Muscle of arm (tissue), 12 donors: ENCODE results near the gene SLAMF8. TPM values are rescaled to one million over a fixed set of nuclear protein-coding genes. Genes with fewer than 3 reads are reported as not detected.
A peak's percentile ranks its signal among the peaks of the same experiment; 100 is the strongest.

ENCODE experiments used
- DNase-seq: peaks from one replicate; pipeline ENCODE4 v3.0.0-alpha.2; 2013
- polyA plus RNA-seq, 12 donors: library from polyadenylated mRNA; unstranded; fragments of 120-200 nt; gene quantifications; one replicate each; pipeline ENCODE4 v1.2.1, GENCODE V29; 2013; ENCODE audit not compliant: insufficient read length in 12 of 12

SLAMF8 gene
- polyA plus RNA-seq, 12 donors: 0.05 to 2.0 (median 0.42) TPM; not detected in 4

DNA sequence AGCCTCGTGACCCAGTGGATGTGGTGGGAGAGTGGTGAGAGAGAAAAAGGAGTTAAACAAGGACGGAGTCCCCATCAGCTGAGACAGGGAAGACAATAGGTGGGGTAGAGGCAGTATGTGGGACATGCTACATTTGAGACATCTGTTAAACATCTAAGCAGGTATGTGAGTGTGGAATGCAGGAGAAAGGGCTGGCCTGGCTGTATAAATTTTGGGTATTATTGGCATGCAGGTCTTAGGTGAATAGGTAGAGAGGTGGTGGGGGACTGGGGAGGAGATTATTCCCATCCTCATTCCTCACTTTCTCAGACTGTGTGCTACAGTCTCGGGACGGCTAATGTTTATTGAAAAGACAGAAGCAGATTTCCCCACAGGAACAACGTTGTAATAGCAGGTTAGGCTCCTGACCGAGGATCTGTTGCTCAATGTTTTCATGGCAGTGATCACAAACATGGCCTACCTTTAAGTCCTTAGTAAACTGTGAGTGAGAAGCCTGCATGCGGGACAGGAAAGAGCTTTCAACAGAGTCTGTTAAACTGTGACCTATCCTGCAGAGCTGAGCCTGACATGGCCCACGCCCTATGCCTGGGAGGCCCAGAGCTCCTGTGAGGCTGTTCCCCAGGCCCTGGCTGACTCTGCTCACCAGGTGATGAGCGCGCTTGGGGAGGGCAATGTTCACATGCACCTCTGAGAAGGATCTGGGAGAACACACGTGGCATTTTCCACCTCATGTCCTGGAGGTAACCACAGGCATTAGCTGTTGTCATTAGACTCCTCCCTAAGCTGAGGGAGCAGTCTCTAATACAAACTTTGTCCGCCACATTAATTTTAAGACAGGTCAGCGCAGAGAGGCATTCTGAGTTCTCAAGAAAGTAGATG is 19.3 kb downstream of the SLAMF8 start:
- no peak for DNase-seq

DNA sequence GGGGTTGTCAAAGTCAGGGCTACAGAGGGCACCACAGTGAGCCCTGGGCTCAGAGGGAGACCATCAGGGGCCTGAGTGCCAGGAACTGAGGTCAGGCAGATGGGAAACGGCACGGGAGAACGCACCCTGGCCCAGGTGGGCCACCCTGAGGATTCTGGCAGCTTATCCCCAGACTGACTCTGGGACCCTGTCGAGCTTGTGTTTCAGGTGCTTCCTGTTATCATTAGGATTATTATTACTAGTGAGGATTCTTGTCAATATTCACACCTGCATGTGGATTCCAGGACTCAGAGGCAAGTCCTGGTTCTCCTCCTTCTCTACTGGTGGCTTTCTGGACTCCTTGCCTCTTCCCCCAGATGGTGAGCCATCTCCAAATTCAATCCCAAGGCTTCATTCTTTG is 20.6 kb downstream of the SLAMF8 start:
- no peak for DNase-seq

DNA sequence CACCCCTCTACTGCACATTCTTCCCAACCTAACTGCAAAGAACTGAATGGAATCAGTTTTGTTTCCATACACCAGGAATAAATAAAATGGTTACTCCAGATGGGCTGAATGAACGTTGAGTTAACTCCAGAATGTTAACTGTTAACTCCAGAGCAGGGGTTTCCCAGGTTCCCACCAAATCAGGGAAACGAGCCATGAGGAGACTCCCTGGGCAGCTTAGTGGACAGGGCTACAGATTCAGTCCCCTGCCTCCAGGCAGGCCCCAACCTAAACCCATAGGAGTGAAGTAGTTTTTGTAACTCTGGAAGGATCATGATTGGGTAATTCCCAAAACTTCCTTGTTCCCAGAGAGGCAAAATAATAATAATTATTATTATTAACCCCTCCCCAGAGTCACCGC is 21.7 kb downstream of the SLAMF8 start:
- no peak for DNase-seq

DNA sequence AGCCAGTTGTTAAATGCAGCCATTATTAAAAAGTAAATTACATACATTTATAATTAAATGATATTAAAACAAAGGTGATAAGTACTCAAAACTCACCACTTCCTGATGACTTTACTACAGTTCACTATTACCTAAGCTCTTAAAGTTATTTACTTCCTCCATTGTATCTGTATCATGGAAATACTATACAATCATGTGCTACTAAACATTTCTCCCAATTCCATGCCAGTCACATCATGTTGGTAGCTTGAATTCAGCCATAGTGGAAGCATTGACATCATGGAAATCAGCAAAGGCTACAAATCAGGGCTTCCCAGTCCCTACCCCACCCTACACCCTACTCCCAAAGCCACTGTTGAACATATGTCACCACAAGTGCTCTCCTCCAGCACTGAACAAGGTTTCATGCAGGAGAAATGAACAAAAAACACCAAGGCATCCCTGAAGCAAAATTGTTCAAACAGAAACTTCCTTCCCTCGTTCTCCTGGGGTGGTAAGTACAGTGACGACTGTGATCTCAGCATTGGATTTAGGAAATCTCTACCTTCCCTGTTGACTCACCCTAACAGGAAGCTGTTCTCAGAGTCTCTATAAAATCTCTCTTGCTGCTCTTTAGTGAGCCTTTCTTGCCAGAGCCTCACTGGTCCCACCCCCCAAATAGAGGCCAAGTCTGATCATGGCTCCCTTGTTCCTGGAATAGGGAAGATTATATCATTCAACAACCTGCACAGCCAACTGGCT is 23.1 kb downstream of the SLAMF8 start:
- no peak for DNase-seq

DNA sequence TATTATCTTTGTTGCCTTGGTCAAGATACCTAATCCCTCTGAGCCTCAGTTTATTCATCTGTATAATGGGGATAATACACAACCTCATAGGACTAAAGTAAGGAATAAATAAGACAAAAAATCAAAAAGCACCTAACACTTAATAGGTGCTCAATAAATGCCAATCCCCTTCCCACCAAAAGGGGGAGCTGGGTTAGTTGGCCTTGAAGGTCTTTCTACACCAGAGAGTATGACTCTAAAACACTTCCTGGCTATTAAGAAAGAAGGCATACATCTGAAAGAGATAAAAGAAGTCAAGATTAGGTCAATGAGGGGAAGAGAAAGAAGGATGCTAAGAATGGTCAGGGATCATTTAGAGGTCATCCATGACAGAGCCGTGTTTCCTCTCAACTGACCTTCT is 24.7 kb downstream of the SLAMF8 start:
- no peak for DNase-seq

DNA sequence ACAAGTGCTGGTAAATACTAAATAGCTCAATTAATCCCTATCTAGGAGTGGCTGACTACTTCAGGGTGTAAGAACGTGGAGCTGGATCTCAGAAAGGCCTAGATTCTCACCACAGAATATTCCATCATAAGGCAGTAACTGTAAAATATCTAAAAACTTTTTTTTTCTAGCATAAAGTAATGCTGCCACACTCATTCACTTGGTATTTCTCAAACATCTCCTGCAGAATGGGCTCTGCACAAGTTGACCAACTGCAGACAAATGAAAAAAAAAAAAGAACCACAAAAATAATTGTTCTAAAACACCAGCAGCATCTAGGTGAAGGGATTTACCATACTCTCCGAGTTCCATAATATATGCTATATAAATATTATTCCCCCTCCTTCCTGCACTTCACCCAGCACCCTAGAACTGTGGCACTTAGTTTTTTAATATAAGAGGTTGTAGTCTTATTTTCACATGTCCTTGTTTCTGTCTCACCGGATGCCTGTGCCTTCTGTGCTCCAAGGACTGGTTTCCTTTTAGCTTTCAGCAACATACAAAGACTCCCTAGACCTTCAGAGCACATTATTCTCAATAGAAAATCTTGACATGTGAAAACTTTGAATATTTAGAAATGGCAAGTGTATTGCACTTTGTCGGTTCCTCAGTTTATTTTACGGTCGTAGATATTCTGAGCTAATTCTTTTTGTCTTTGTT is 26.9 kb downstream of the SLAMF8 start:
- no peak for DNase-seq

DNA sequence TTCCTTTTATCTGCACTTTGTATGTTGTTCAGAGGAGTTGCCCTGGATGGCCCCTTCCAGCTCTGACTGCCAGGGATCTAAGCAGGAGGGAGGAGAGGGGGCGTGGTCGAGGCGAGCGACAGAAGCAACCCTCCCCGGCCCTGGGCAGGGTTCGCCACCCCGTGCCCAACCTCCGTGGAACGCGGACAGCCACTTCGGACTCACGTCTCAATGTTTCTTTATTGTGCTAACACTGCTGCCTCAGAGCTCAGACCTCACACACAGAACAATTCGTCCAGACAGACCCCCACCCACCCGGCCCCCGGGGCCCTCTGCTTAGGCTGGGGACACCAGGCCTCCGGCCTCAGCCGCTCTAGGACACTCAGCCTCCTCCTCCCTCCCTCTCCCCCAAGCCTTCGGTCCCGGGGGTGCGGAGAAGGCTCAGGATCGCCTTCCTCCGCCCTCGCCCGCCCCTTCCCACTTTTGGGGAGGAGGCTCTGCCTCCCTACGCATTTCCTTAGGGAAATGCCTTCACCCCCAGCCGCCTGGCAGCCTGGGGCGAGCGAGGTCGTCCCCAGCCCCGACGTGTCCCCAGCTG is 27.5 kb downstream of the SLAMF8 start:
- peak; percentile 57 for DNase-seq

DNA sequence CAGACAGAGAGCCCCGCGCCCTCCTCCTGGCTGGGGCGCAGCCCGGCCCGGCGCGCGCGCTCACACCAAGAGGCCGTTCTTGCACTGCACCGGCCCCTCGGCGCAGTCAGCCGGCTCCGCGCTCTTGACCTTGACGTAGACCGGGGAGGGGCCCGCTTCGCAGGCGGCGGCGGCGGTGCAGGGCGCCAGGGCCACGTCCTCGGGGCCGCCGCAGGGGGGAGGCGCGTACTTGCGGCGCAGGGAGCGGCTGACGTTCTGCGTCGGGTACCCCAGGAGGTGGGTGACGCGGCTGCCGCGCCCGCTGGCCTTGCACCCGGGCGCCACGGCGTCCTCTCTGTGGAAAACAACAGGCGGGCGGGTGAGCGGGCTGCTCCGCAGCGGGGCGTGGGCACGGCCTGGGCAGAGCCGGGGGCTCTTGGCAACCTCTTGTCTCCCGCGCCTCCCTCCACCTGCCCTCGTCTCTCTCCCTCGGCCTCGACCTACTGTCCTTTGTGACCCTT is 28.1 kb downstream of the SLAMF8 start:
- peak; percentile 79 for DNase-seq

DNA sequence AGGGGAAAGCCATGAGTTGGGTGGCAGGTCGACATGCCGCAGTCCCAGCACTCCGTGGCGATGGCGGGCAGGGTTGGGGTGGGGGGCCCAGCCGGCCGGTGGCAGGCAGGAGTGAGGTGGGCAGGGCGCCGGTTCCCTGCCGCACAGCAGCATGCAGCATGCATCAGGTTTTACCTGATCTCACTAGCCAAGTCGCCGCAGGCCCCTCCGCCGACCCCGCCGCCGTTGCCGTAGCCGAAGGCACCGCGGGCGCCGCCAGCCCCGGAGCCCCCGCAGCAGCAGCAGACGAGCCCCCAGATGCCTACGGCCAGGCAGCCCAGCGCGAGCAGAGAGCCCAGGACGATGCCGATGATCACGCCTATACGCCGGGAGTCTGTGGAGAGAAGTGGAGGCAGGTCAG is 29.0 kb downstream of the SLAMF8 start:
- no peak for DNase-seq

DNA sequence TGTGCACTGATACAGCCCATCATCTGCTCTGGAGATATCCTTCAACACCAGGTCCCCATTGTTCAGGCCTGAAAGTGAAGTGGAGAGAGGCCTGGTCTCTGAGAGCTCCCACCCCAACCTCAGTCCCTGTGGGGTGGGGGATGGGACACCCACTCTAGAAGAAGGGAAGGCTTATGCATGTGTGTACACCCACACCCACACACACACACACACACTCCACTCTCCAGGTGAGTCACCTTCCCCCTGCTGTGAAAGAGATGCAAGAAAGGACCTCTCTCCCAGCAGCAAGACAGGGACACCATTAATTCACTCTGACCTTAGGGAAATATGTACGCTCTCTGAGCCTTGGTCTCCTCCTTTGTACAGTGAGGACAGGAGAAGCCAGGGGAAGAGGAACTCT is 29.9 kb downstream of the SLAMF8 start:
- DNase-seq: no peak

DNA sequence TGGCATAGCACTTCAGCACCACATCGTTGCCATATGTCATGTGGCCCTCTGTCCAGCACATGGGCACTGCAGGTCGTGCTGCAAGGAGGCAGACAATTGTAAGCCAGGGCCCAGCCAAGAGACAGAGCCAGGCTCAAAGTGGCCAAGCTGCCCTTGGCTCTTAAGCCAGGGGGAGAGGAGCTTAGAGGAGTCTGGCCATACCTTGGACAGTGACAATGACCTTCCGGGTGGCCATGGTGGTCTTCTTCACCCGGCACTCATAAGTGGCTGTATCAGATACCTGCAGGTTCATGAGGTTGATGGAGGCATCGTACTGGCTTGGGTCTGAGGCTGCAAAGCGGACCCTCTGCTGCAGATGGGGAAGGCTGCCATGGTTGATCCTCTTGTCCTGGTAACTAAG is 31.2 kb downstream of the SLAMF8 start:
- DNase-seq: no peak

DNA sequence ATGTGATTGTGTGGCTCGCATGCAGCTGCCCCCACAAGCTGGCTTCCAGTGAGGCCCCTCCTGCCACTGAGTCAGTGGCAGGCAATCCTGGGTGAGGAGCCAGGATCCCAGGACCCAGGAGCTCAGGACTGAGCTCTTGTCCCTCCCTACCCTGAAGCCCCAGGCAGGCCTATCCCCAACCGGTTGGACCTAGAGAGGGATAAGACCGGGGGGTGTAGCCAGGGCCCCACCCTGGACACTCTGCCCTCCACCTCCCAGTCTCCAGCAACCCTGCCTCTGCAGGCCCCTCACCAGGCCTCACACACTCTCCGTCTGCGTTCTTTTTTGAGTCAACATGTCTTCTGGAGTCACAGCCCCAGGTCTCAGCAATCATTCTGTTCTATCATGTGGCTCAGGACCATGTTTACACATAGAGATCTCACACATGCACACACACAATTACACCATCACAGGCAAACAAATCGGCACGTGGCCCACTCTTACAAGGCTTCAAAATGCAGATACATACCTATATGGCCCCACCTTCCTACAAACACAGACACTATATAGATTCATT is 33.2 kb downstream of the SLAMF8 start:
- no peak for DNase-seq

DNA sequence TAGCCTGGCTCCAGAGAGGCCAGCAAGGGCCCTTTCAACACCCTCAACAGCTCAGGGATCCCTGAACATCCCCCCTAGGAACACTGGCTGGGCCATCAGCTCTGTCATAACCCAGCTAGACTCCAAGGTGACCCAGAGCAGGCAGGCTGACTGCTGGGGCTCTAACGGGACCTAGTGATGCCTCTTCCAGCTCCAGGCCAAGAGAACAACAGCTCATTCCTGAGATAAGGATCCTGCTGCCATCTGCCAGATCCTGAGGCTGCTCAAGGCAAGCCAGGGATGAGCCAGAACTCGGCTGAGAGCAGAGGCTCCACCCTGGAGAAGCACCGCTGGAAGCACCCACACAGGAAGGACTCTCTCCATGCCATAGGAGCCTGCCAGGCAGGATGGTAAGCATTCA is 33.8 kb downstream of the SLAMF8 start:
- no peak for DNase-seq

DNA sequence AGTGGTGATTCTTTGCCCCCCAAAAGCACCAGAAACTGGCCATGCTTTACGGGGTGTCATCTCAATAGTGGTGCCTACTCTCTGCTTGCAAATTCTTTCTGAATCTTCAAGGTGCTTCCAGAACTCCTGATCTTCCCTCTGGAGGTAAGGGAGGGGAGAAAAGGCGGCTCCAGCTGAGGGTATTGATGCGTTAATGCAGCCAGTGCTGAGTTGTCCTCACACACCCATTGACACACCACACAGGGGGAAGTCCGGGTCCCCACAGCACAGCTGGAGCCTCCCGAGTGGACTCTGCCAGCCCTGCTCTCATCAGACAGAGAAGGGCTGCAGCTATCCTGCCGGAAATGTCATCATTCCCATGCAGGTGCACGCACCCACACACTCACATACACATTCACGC is 34.5 kb downstream of the SLAMF8 start:
- no peak for DNase-seq

DNA sequence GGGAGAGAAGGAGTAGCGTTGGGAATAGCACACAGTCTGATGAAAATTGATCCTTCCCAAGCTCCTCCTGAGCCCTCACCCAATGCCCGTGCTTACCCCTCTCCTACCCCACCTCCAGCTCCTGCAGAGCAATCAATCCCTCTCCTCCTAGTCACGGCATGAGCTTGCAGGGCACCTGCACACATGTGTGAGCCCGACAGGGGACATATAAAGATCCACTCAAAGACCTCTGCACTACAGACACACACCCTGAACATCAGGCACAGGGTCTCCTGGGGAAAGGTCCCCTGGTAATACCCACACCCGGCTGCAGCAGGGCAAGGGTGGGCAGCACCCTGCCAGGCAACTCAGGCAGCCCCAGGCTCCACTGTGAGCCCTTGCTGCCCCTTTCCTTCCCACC is 35.4 kb downstream of the SLAMF8 start:
- DNase-seq: no peak

DNA sequence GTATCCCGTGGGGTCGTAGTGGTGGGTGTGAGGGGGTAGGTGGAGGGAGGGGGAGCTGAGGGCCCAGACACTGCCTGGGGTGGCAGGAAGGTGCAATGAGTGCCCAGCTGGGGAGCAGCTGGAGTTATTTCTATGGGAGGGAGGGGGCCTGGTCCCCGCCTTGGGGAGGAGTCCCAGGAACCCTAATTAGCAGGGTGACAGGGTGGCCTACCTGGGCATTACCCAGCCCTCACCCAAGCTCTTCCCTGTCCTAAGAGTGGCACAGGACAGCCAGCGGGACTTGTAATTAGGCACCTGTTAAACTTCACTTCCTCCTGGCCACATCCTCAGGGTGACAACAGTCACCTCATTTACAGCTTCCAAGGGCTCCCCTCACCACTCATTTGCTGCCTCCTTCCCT is 35.9 kb downstream of the SLAMF8 start, which contains the start of gene VSIG8:
TSS of gene VSIG8 (minus strand) at position 101 of the 400 bp plus-strand sequence. CDS start 136 bp downstream, outside the sequence.
- no peak for DNase-seq

DNA sequence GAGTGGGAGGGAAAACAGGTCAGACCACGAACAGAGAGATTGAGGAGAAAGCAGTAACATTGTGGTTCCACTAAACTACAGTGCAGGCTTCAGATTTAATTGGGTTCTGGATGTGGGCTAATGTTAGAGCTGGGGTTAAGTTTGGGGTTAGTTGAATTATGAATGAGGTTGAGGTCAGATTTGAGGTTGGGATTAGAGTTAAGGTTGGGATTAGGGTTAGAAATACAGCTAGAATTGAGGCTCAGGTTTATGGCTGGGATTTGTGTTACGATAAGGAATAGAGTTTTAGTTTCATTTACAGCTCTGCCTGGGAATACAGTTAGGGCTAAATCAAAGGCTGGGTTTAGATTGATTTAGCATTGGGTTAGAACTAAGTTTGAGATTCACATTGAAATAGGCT is 37.6 kb downstream of the SLAMF8 start:
- no peak for DNase-seq

DNA sequence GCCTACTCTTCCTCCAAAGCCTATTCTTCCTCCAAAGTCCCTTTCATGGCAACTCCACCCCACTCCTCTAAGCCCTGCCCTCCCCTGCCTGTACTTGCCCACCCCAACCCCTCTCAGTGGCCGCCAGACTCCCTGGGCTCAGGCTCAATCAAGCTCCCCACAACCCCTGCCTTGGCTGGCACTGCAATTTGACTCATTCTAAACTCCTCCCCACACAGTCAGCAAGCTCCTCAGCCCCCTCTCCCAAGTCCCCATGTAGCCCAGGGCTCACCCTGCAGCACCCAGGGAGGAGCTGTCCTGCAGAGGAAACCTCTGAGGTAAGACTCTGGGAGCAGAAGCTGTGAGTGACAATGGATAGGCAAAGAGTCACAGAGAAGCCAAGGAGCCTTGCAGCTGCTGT is 39.4 kb downstream of the SLAMF8 start:
- no peak for DNase-seq

DNA sequence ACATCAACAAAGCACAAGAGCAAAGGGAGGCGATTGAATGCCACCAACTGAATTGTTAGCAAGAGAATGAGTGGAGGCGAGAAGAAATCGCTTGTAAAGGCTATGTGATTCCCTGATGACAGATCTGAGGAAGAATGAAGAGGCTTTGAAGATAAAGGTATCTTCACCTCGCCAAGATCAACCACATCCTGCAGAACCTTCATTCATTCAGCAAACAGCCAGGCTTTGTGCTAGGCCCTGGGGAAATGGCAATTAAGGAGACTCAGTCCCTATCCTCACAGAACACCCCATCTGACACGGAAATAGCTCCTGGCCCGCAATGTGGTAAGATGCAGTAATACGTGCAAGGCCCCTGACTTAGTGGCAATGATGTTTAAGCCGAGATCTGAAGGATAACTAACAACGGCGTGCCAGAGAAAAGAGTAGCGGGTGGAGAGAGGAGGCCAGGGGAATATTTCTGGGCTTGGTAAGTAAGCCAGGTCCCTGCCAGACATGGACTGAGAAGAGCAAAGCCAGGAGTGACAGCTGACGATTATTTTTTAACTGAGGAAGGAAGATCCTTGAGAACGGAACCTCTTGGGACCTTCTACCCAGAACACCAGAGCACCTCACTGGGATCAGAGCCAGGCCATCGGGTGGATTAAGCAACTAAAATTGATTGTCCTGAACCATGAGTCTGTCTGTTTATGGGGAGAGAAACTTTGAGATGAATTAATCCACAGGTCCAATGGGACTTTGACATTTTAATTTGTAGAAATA is 40.4 kb downstream of the SLAMF8 start:
- no peak for DNase-seq

DNA sequence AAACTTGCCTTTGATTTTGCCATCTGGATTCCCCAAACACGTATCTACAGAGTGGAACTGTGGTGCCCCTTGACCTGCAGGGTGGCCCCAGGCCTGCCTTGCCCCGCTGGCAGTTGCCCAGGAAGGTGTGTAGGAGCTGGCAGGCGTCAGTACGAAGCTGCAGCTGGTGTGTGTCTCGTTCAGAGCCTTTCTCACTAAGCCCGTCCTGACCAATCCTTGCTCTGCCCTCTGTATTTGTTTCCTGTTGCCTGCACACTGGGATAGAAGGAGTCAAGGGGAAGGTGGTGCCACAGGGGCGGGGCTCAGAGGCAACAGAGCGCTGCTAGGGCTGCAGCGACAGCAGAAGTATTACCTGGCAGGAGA is 41.0 kb downstream of the SLAMF8 start:
- DNase-seq: no peak

DNA sequence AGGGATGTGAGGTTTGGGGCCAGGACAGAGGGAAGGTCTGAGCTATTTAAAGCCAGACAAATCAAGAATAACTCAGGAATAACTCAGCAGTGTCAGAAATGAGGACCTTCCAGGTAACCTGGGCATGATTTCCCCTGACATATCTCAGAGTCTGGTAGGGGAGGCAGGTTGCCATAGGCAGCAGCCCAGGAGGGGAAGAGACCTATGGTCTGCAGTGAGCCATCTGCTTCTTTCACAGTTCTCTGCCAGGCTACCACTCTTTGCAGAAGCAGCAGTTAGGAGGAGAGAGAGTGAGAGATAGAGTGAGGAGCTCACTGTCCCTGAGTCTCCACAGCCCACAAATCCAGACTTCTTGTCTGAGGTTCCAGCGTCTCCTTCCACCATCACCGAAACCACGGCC is 42.1 kb downstream of the SLAMF8 start:
- DNase-seq: no peak
